ENCODE results near the gene MORN2. TPM values are rescaled to one million over a fixed set of nuclear protein-coding genes. Genes with fewer than 3 reads are reported as not detected.

MORN2 gene
- total and polyA plus RNA-seq, 2 of the 13 experiments (the other 11 are each of a cell fraction or from before 2014, with no cell fraction given), result 7.0 to 28.0 TPM

- no peak for TF ChIP-seq ZNF891 (CRISPR knock-in tag; IDR thresholded peaks at IDR 0.05)
- no peak for TF ChIP-seq ZKSCAN8 (CRISPR knock-in tag; IDR thresholded peaks at IDR 0.05; ENCODE audit: borderline replicate concordance)
- no peak for TF ChIP-seq DPF2 (CRISPR knock-in tag; IDR thresholded peaks at IDR 0.05; ENCODE audit: borderline replicate concordance, low read depth)
- no peak for TF ChIP-seq RFX1 (IDR thresholded peaks at IDR 0.05)
- TF ChIP-seq ZNF367 (CRISPR knock-in tag; IDR thresholded peaks at IDR 0.05; ENCODE audit: borderline replicate concordance), result no peak
- TF ChIP-seq GZF1 (CRISPR knock-in tag; IDR thresholded peaks at IDR 0.05), result no peak
- no peak for TF ChIP-seq ZNF577 (CRISPR knock-in tag; IDR thresholded peaks at IDR 0.05; ENCODE audit: borderline replicate concordance, low read depth)
- no peak for TF ChIP-seq FIP1L1 (IDR thresholded peaks at IDR 0.05; ENCODE audit: borderline replicate concordance, insufficient read depth, low read depth, low read length)
- TF ChIP-seq ATRX (CRISPR knock-in tag; IDR thresholded peaks at IDR 0.05; ENCODE audit: borderline replicate concordance), result no peak
- TF ChIP-seq YEATS4 (CRISPR knock-in tag; IDR thresholded peaks at IDR 0.05; ENCODE audit: borderline replicate concordance), result no peak
- TF ChIP-seq NKX3-1 (CRISPR knock-in tag; IDR thresholded peaks at IDR 0.05), result no peak
- TF ChIP-seq ZNF441 (CRISPR knock-in tag; IDR thresholded peaks at IDR 0.05; ENCODE audit: borderline replicate concordance), result no peak
- TF ChIP-seq, protein P1, sequence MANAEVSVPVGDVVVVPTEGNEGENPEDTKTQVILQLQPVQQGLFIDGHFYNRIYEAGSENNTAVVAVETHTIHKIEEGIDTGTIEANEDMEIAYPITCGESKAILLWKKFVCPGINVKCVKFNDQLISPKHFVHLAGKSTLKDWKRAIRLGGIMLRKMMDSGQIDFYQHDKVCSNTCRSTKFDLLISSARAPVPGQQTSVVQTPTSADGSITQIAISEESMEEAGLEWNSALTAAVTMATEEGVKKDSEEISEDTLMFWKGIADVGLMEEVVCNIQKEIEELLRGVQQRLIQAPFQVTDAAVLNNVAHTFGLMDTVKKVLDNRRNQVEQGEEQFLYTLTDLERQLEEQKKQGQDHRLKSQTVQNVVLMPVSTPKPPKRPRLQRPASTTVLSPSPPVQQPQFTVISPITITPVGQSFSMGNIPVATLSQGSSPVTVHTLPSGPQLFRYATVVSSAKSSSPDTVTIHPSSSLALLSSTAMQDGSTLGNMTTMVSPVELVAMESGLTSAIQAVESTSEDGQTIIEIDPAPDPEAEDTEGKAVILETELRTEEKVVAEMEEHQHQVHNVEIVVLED (CRISPR knock-in tag; IDR thresholded peaks at IDR 0.05; ENCODE audit: borderline replicate concordance), result 0 out of 2 replicates have a peak, but pooled peaks have one; percentile 14
- TF ChIP-seq ZNF790 (CRISPR knock-in tag; IDR thresholded peaks at IDR 0.05; ENCODE audit: borderline replicate concordance), result no peak
- TF ChIP-seq ZNF547 (CRISPR knock-in tag; IDR thresholded peaks at IDR 0.05), result no peak
- TF ChIP-seq, protein P2, sequence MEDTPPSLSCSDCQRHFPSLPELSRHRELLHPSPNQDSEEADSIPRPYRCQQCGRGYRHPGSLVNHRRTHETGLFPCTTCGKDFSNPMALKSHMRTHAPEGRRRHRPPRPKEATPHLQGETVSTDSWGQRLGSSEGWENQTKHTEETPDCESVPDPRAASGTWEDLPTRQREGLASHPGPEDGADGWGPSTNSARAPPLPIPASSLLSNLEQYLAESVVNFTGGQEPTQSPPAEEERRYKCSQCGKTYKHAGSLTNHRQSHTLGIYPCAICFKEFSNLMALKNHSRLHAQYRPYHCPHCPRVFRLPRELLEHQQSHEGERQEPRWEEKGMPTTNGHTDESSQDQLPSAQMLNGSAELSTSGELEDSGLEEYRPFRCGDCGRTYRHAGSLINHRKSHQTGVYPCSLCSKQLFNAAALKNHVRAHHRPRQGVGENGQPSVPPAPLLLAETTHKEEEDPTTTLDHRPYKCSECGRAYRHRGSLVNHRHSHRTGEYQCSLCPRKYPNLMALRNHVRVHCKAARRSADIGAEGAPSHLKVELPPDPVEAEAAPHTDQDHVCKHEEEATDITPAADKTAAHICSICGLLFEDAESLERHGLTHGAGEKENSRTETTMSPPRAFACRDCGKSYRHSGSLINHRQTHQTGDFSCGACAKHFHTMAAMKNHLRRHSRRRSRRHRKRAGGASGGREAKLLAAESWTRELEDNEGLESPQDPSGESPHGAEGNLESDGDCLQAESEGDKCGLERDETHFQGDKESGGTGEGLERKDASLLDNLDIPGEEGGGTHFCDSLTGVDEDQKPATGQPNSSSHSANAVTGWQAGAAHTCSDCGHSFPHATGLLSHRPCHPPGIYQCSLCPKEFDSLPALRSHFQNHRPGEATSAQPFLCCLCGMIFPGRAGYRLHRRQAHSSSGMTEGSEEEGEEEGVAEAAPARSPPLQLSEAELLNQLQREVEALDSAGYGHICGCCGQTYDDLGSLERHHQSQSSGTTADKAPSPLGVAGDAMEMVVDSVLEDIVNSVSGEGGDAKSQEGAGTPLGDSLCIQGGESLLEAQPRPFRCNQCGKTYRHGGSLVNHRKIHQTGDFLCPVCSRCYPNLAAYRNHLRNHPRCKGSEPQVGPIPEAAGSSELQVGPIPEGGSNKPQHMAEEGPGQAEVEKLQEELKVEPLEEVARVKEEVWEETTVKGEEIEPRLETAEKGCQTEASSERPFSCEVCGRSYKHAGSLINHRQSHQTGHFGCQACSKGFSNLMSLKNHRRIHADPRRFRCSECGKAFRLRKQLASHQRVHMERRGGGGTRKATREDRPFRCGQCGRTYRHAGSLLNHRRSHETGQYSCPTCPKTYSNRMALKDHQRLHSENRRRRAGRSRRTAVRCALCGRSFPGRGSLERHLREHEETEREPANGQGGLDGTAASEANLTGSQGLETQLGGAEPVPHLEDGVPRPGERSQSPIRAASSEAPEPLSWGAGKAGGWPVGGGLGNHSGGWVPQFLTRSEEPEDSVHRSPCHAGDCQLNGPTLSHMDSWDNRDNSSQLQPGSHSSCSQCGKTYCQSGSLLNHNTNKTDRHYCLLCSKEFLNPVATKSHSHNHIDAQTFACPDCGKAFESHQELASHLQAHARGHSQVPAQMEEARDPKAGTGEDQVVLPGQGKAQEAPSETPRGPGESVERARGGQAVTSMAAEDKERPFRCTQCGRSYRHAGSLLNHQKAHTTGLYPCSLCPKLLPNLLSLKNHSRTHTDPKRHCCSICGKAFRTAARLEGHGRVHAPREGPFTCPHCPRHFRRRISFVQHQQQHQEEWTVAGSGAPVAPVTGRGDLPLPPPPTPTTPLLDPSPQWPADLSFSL (CRISPR knock-in tag; IDR thresholded peaks at IDR 0.05), result no peak
- TF ChIP-seq, protein P3, sequence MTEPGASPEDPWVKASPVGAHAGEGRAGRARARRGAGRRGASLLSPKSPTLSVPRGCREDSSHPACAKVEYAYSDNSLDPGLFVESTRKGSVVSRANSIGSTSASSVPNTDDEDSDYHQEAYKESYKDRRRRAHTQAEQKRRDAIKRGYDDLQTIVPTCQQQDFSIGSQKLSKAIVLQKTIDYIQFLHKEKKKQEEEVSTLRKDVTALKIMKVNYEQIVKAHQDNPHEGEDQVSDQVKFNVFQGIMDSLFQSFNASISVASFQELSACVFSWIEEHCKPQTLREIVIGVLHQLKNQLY (CRISPR knock-in tag; IDR thresholded peaks at IDR 0.05), result no peak
- TF ChIP-seq REXO4 (CRISPR knock-in tag; IDR thresholded peaks at IDR 0.05; ENCODE audit: borderline replicate concordance), result no peak
- no peak for TF ChIP-seq HMG20A (CRISPR knock-in tag; IDR thresholded peaks at IDR 0.05; ENCODE audit: borderline replicate concordance)
- TF ChIP-seq SMARCC2 (IDR thresholded peaks at IDR 0.05), result no peak
- no peak for TF ChIP-seq IRF2 (CRISPR knock-in tag; IDR thresholded peaks at IDR 0.05)
- no peak for TF ChIP-seq TBL1XR1 (IDR thresholded peaks at IDR 0.05; ENCODE audit: borderline replicate concordance, low read length, partially characterized antibody)
Observed at GRCh38 chr2:38925982-38926381, 50.2 kb downstream of the MORN2 start (continued).
